VCaP (cell line): ENCODE measurements around the gene PIK3AP1.

Experiments used
- H3K27ac ChIP-seq: fragments of 450-650 bp; 2 replicates; pipeline ENCODE4 v1.5.1; 2017
- TF ChIP-seq, protein P1 (sequence below): fragments of 450-650 bp; conservative IDR thresholded peaks from 2 replicates; pipeline ENCODE4 v1.5.1; 2017; ENCODE audit warnings: mild to moderate bottlenecking, moderate library complexity

PIK3AP1 gene

GRCh38 chr10:96641396-96642295 lies 78.7 kb downstream of the PIK3AP1 start:
- TF ChIP-seq, protein P1, sequence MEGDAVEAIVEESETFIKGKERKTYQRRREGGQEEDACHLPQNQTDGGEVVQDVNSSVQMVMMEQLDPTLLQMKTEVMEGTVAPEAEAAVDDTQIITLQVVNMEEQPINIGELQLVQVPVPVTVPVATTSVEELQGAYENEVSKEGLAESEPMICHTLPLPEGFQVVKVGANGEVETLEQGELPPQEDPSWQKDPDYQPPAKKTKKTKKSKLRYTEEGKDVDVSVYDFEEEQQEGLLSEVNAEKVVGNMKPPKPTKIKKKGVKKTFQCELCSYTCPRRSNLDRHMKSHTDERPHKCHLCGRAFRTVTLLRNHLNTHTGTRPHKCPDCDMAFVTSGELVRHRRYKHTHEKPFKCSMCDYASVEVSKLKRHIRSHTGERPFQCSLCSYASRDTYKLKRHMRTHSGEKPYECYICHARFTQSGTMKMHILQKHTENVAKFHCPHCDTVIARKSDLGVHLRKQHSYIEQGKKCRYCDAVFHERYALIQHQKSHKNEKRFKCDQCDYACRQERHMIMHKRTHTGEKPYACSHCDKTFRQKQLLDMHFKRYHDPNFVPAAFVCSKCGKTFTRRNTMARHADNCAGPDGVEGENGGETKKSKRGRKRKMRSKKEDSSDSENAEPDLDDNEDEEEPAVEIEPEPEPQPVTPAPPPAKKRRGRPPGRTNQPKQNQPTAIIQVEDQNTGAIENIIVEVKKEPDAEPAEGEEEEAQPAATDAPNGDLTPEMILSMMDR, result no peak

GRCh38 chr10:96639899-96640298 lies 80.4 kb downstream of the PIK3AP1 start:
- TF ChIP-seq, protein P1, result no peak
- H3K27ac ChIP-seq, result no peak overlapping the region

More at GRCh38 chr10:96641396-96642295, 78.7 kb downstream of the PIK3AP1 start:
- H3K27ac ChIP-seq, result no peak overlapping the region

GRCh38 chr10:96638696-96639095 lies 81.6 kb downstream of the PIK3AP1 start:
- no peak overlapping the region for H3K27ac ChIP-seq
- TF ChIP-seq, protein P1, result no peak

- TF ChIP-seq, protein P1, result no peak
- H3K27ac ChIP-seq, result no peak overlapping the region
These were observed 82.2 kb downstream of the PIK3AP1 start for GRCh38 chr10:96638120-96638519.

GRCh38 chr10:96637709-96638108 lies 82.6 kb downstream of the PIK3AP1 start:
- no peak overlapping the region for H3K27ac ChIP-seq
- TF ChIP-seq, protein P1, result no peak

DNA sequence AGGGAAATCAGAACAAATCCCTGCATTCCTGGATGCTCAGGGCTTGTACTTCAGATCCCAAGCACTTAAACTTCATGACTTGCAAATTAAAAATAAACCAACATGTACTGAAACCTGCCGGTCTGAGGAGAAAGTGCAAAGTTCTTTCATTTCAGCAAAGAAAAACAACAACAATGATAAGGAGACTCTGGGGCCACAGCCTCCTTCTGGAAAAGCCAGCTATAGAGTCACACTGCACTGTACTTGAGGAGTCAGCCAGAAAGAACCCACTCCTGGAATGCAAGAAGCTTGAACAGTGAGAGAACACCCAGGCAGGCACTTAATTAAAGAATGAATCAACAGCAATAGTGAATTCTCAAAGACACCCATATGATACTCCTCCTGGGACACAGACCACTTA lies 83.8 kb downstream of the PIK3AP1 start:
- TF ChIP-seq, protein P1, result no peak
- H3K27ac ChIP-seq, result no peak overlapping the region

- TF ChIP-seq, protein P1, result no peak
- no peak overlapping the region for H3K27ac ChIP-seq
These were observed 87.2 kb downstream of the PIK3AP1 start for GRCh38 chr10:96632974-96633710.
